COLO668 (cell line): ENCODE results near the gene CCNG2.

Experiments used
- DNase-seq: peaks from one replicate; lab custom pipeline; 2025; ENCODE audit not compliant: unreplicated experiment; lab: John Stamatoyannopoulos, UW

The CCNG2 gene

DNA sequence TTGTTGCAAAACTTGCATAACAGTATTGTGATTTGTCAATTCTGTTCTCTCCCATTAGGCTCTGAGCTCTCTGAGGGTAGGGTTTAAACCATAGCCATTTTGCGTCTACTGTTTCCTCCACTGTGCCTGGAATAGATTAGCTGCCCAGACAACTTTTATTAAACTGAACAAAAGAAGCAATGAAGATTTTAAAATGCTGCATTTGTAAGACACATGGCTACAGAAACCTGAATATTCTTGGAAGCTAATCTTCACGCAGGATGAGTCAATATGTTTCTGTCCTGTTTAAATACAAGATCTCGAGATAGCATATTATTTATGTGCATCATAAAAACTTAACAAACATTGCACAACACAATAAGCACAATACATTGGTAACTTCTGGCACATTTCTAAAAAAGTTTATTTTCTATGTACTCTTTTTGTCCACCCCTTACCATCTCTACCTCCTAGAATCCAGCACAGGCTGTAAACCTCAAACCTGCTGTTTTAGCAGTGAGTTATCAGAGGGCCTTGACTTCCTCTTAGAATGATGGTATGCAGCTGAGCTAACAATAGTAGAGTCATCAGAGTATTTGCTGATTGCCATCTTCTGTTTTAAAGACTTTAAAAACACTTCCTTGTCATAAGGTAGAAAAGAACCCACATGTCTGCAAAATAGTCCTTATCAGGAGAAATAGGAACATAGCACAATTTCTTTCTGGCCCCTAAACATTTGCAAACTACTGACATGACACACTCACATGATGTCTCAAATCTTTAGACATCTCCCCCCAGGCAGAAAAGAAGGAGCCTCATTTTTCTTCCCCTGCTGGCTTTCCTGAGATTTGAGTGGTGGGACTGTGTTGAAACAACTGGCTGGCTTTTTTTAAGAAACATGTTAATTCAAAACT is 10.6 kb upstream of the CCNG2 start:
- DNase-seq, result no peak

DNA sequence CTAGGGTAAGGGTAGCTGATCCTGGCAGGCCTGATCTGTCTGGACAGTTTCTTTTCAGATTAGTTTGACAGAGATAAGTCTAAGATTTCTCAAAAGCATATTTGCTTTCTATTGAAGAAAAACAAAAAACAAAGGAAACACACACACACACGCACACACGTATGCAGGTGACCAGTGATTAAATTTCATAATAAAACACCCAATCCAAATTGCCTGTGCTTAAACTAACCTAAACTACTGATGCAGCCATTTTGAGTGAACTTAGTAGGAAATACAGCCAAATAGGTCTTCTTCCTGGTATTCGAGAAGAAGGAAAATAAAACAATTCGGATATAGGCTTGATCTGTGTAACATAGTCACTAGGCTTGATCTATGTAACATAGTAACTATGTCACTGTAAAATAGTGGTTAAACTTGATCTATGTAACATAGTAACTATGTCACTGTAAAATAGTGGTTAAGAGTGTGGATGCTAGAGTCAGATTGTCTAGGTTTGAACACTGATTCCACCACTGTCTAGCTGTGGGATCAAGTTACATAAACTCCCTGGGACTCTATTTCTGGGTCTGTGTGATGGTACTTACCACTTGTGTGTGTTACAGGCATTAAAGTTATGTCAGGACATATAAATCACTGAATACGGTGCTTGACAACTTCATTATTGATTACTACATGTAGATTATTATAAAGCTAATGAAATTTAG is 9.8 kb upstream of the CCNG2 start:
- DNase-seq, result no peak

DNA sequence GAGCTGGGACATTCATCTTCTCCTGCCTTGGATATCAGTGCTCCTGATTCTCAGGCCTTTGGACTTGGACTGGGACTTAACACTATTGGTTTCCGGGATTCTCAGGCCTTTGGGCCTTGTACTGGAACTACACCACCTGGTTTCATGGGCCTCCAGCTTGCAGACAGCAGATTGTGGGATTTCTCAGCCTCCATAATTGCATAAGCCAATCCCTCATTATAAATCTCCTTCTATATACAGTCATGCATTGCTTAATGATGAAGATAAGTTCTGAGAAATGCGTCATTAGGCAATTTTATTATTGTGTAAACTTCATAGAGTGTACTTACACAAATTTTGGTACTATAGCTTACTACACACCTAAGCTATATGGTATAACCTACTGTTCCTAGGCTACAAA is 8.9 kb upstream of the CCNG2 start:
- no peak for DNase-seq

DNA sequence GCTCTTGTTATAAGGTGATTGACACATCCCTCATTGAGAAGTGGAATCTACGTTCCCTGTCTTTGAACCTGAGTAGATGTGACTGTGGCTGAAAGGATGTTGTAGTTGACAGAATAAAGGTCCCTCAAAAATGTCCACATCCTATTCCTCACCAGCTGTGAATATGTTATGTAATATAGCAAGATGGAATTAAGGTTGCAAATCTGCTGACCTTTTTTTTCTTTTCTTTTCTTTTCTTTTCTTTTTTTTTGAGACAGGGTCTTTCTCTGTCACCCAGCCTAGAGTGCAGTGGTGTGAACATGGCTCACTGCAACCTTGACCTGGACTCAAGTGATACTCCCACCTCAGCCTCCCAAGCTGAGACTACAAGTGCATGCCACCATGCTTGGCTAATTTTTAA is 7.2 kb upstream of the CCNG2 start:
- DNase-seq, result no peak

DNA sequence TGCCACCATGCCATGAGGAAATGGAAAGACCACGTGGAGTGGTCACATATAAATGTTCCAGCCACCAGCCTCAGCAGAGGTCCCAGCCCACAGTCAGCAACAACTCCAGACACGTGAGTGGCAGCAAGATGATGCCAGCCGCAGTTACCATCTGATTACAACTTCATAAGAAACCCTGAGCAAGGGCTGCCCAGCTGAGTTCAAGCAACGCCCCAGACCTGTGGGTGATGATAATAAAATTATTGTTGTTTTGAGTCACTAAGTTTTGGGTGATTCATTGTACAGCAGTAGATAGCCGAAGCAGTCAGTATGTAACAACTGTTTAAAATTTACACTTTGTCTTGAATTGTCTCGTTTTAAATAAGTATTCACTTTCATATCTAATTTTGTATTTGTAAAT is 5.8 kb upstream of the CCNG2 start:
- no peak for DNase-seq

DNA sequence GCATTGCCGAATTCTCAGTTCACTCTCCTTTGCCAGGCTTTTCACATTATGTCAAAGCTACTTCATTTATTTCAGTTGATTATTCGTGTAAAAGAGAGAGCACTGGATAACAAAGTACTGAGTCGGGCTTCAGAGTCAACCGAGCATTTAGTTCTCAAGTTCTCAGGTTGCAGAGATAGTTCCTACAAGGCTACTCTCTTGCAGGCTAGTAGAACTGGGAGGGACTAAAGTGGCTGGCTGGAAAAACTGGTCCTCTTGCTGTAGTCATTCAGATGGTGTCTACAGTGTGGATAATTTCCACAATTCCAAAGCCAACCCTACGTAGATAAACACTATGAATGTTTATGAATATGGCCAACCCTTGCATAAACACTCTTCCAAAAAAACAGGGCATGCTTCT is 4.6 kb upstream of the CCNG2 start:
- DNase-seq, result no peak

DNA sequence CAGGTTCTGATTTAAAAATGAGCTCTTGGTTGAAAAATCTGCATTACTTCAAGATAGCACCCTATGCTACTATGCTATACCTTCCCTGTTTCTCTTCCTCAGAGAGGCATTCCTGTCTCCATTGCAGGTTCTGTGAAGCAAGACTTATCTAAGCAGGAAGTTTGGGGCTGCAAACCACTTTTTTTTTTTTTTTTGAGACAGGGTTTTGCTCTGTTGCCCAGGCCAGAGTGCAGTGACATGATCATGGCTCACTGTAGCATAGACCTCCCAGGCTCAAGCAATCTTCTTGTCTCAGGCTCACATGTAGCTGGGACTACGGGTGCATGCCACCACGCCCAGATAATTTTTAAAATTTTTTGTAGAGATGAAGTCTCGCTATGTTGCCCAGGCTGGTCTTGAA is 4.0 kb upstream of the CCNG2 start:
- no peak for DNase-seq

DNA sequence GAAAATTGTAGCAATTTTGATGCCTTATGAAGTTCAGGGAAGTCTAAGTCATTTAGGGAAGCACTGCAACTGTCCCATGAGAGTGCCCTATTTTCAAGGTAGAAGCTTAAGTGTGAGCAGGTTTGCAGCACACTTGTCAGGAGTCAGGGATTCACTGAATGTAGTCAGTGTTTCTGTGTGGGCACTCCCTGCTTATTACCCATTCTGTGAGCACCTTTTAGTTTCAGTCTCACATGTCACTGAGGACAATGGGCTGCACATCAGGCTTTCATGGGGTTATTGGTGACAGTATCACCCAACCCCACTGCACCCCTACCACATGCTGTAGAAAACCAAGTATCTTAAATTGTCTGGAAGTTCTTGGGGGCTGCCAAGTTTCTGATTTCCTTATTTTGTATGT is 2.9 kb upstream of the CCNG2 start:
- no peak for DNase-seq

DNA sequence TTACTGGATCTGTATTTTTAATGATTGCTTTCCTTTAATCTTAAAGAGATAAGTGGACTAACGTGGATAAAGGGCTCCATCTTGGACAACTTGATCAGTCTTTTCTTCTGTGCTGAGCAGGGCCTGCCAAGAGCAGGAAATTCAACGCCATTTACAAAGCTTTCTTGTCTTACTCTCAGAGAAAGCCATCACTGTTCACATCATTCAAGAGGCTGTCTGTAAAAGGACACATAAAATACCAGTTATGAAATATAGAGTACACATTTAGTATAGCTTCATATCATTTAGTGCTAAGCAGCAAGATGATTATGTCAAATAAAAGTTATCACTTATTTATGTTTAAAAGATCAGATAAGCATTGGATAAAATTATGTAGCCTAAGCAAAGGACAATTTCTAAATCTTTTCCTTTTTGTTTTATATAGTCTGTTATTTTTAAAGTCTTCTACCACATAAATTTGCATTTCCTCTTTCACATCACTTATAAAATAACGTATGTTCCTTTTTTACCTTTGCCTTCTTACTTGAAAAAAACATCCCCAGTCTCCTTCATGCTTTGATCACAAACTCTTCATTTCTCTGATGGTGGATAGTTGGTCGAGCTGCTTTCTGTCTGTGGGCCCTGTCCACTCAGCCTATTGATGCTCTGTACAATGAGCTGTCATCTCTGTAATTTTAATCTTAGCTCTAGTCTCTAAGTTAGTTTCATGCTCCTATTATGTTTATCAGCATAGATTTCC is 2.1 kb upstream of the CCNG2 start:
- DNase-seq, result no peak

DNA sequence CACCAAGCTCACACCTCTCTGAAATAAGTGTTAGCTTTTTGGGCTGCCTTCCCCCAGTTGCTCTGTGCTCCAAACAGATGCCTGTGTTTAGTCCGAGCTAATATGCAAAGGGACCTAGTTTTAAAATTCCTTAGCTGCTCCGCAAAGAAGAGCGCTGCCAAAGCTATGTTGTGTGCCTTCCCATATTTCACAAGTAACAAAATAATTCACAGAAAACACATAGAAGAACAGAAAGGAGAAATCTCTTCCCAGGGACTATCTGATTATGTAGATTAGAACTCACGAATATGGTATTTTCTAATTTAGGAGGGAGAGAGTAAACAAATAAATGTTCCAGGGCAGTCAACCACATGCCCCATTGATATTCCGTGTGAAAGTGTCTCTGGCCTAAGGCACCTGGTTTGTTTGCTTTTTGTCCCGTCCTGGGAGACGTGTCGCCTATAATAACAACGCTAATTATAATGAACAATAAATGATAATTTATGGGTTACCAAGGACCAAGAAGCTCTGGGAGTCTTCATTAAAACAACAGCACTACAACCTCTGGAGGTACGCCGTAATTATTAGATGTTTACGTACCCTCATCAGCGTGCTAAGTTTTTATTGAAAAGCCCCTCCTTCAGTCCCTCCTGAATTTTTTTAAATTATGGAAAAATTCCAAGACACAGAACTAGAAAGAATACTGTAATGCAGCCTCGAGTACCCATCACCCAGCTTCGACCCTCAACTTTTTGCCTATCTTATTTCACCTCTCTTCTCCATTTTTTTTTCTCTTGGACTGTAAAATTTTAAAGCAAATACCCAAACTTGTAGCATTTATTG is 1.2 kb upstream of the CCNG2 start:
- peak; percentile 22 for DNase-seq

DNA sequence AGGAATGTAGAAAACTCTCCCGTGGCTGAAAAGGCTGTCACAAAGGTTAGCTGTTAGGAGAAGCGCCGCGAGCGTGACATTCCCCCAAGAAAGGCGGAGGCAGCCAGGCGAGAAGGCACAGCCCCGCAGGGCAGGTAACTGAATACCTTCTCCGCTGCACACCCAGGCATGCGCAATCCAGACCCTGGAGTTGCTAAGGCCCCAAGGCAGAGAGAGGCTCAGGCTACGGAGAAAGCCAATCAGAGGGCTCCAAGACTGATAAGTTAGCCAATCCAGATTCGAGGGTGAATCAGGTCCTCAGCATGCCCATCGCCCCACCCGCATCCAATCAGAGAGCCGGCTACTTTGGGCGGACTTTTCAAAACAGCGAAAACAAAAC is 485 bp upstream of the CCNG2 start:
- peak; percentile 96 for DNase-seq

DNA sequence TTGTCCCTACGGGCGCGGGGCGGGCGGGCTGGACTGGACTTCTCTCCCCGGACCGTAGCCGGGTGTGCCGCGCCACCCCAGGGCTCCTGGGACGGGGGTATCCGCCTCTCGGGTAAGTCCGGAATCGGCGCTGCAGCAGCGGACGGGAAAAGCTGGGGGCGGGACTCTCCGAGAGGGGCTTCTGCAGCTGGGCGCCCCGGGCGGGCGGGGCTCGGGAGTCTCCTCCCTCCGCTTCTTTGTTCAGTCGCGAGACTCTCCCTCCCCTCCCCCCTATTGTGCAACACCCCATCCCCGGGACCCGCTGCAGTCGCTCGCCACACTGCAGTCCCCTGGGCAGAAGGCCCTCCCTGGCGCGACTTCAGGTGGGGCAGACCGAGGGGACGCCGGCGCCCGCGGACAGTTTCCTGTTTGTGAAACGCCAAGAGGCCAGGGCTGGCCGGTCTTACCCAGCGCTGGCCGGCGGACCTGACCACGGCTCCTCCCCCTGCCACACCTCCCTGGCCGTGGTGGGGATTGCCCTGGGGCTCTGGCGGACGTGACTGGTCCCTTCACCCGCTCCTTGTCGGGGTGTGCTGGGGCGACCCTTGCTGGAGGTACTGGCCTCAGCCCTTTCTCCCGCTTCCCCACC is 966 bp downstream of the CCNG2 start:
- DNase-seq, result peak; percentile 87

DNA sequence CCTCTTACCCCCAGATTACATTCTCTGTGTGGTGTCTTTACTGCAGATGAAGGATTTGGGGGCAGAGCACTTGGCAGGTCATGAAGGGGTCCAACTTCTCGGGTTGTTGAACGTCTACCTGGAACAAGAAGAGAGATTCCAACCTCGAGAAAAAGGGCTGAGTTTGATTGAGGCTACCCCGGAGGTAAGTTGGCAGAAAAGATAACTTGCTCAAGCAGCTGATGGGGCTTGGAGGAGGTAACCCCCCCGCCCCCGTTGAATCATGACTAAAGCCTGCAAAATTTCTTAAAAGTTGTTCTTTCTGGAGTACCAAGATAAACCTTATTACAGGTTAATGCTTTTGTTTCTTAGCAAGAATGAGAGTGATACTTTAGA is 1.5 kb downstream of the CCNG2 start:
- DNase-seq, result no peak

DNA sequence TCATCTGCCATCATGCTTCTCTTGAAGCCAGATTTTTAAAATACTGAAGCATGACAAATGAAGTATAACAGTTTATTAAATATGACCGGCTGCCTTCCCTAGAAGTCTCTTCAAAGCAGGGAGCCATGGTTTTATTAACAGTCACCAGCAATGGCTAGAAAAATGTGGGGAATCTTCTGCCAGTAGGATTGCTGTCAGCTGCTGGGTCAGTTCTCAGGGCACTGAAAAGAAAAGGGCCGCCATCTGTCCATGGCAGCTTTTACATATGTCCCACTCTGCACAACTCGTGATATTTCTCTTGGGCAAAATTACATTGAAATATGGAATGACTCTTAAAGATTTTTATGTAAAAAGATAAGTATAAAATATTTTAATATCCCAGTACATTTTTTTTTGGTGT is 2.8 kb downstream of the CCNG2 start:
- no peak for DNase-seq

DNA sequence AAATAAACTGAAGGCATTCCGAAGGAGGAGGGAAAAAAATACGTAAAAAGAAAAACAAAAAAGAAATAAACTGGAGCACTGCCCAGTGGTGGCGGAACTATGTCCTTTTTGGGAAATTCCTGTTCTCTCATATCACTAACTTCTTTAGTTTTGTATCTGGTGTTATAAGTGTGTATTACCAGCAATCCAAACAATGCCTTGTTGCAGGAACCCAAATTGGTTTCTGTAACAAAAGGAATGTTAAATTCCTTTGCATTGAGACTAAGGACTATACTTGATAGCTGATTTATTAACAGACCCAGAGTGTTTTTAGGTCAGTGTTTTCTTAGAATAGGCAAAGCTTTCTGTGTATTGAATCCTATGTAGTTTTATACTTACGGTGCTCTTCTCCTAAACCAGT is 6.6 kb downstream of the CCNG2 start:
- DNase-seq, result no peak

DNA sequence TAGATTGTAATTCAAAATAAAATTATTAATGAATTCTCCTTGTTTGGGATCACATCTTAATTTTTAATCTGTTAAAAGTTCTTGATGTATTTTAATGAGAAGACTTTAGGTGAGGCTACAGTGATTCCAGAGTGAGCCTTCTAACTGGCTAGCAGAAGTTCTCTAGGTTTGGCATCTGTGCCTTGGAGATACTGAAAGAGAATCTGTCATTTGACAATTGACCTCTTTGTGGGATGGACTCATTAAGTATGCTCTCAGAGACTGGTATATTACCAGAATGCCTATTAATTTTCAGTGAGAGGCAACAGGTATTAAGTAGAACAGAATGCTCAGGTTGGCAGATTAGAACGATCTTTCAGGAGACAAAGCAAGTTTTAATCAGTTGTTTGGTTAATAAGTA is 10.2 kb downstream of the CCNG2 start:
- DNase-seq, result no peak

DNA sequence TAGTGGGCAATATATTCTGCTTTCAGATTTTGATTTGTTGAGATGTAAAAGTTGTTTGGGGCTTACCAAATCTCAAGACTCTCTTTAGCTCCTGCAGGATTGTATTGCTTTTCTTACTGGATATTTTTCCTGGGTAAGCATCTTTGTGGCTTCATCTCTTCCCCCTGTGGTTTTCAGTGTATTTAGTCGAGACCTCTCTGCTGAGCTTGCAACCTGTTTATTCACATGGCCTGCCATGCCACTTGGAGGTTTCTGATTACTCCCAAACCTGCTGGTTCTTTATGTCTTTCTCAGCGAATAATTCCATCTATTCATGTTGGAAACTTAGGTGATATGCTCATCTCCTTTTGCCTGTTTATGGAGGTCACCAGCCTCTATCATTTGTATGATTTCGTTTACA is 10.9 kb downstream of the CCNG2 start:
- no peak for DNase-seq

DNA sequence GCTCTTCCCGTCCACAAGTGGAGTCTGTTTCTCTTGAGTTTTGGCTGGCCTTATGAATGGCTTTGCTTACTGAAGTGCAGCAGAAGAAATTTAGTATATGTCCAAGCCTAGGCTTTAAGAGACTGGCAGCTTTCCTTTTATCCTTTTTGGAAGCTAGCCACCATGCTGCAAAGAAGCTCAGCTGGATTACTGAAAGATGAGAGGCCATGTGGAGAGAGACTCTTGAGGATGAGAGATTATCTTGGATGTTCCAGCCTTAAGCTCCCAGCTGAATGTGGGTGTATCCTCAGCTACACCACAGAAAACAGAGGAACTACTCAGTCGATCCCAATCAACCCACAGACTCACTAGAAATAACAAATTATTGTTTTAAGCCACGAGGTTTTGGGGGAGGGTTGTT is 12.5 kb downstream of the CCNG2 start:
- DNase-seq, result no peak

DNA sequence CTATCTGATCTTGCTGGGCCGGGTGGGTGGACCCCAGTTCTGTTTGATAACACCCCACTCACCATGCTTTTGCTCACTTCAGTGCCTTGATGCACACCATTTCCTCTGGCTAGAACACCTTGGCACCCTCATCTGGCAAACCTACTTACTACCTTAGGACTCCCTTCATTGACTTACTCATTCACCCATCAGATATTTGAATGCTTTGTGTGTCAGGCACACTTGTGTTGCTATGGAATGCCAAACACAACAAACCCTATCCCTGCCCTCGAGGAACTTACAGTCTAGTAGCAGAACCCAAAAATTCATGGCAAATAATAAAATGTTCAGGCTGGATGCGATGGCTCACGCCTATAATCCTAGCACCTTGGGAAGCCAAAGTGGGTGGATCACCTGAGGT is 13.9 kb downstream of the CCNG2 start:
- no peak for DNase-seq

DNA sequence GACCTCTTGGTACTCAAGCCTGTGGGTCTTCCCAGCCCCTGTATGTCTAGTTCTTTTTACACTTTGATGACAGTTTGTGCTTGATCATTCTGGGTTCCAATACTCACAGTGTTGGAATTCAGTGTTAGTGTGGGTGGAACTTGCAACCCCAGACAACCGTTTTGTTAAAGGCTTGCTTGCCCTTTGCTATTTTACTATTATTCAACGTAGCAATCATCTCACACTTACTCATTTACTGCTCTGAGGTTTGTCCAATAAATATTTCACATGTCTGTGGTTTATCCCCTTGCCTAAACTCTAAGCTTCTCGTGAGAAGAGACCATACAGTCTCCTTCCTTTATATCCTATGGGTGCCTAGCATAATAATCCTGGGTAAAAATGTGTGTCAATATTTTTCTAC is 15.3 kb downstream of the CCNG2 start:
- DNase-seq, result no peak

DNA sequence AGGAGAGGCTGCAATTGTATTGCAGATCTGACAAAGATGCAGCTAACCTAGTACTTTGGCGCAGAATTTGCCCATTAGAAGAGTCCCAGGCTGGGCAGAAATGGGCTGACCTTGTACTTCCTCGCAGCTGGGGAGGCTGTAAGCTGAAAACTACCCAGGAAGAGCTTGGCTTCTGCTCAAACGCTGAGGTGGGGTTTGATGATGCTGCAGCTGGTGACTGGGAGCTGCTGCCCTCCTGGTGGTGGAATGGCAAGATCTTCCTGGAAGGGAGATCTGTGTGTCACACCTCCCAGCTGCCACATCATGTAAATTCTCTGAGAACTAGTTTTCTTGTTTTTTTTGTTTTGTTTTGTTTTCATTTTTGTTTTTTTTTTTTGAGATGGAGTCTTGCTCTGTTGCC is 17.4 kb downstream of the CCNG2 start:
- DNase-seq, result no peak
